Stimulated activated CD8-positive, alpha-beta memory T cell treated with anti-CD3 and anti-CD28 coated beads, Interleukin-4, amount 100 ng/mL, for 4 hours (primary cell): Measurements from ENCODE around the gene CDS1.
"Not testable (repeated sequence)": the region's sequence is repeated elsewhere in the genome, so short reads cannot be mapped to it uniquely, and the experiment has no call there.

Experiments used
- DNase-seq, 2 donors: peaks; one replicate each; pipeline ENCODE4 v3.0.0-alpha.2; 2020; ENCODE audit warnings: low read depth in 2 of 2, low spot score in 1 of 2

Gene CDS1

GRCh38 chr4:84582988-84583875 lies at the start of gene CDS1:
Gene CDS1 (plus strand): TSS chr4:84583127. CDS start chr4:84583402, 275 bp downstream.
- peak in 1 of 2 donors; percentile 9 for DNase-seq

- DNase-seq: no peak
Observed at GRCh38 chr4:84535901-84536300, 47.0 kb upstream of the CDS1 start.

GRCh38 chr4:84545093-84545492 lies 37.8 kb upstream of the CDS1 start:
- no peak for DNase-seq

- DNase-seq: no peak
Observed at GRCh38 chr4:84547211-84547610, 35.7 kb upstream of the CDS1 start.

GRCh38 chr4:84549191-84549590 lies 33.7 kb upstream of the CDS1 start:
- DNase-seq: not testable (repeated sequence)

- DNase-seq: no peak
Observed at GRCh38 chr4:84562156-84562555, 20.8 kb upstream of the CDS1 start.

- no peak for DNase-seq
Observed at GRCh38 chr4:84563002-84563401, 19.9 kb upstream of the CDS1 start.

- DNase-seq: no peak
Observed at GRCh38 chr4:84565951-84566350, 17.0 kb upstream of the CDS1 start.

GRCh38 chr4:84568496-84568895 lies 14.4 kb upstream of the CDS1 start:
- no peak for DNase-seq

- no peak for DNase-seq
Observed at GRCh38 chr4:84569009-84569408, 13.9 kb upstream of the CDS1 start.

GRCh38 chr4:84573385-84574068 lies 9.4 kb upstream of the CDS1 start:
- DNase-seq: no peak

GRCh38 chr4:84574069-84574720 lies 8.7 kb upstream of the CDS1 start:
- no peak for DNase-seq

GRCh38 chr4:84578540-84579402 lies 4.2 kb upstream of the CDS1 start:
- DNase-seq: no peak

- DNase-seq: no peak
Observed at GRCh38 chr4:84579403-84579776, 3.5 kb upstream of the CDS1 start.

- DNase-seq: peak; percentile 76 to 80
Observed at GRCh38 chr4:84582302-84582987, 482 bp upstream of the CDS1 start.

GRCh38 chr4:84583876-84584380 lies 1.0 kb downstream of the CDS1 start:
- DNase-seq: no peak

GRCh38 chr4:84585251-84585650 lies 2.3 kb downstream of the CDS1 start:
- no peak for DNase-seq

- no peak for DNase-seq
Observed at GRCh38 chr4:84594724-84595123, 11.8 kb downstream of the CDS1 start.

GRCh38 chr4:84596826-84597225 lies 13.9 kb downstream of the CDS1 start:
- no peak for DNase-seq

GRCh38 chr4:84597450-84597849 lies 14.5 kb downstream of the CDS1 start:
- DNase-seq: no peak
